GM18526 (cell line): ENCODE data around the gene VPS13C.

Experiments
- POLR2A ChIP-seq: IDR thresholded peaks from 3 replicates; pipeline ENCODE4 v1.6.1; 2011; ENCODE audit not compliant: insufficient read length; ENCODE audit errors: extremely low read depth

The VPS13C gene

GRCh38 chr15:61888074-61888780, 172.0 kb downstream of the VPS13C start:
- no peak for TF ChIP-seq POLR2A

- TF ChIP-seq POLR2A = no peak
These were observed 180.2 kb downstream of the VPS13C start for GRCh38 chr15:61880084-61880483.

- no peak for TF ChIP-seq POLR2A
These were observed 181.0 kb downstream of the VPS13C start for GRCh38 chr15:61879219-61879618.

- TF ChIP-seq POLR2A = no peak
These were observed 188.2 kb downstream of the VPS13C start for GRCh38 chr15:61871926-61872522.

GRCh38 chr15:61869656-61870055, 190.6 kb downstream of the VPS13C start:
- TF ChIP-seq POLR2A = no peak

- TF ChIP-seq POLR2A = no peak
These were observed 198.3 kb downstream of the VPS13C start for GRCh38 chr15:61861962-61862361.

GRCh38 chr15:61857169-61857829, 202.9 kb downstream of the VPS13C start:
- no peak for TF ChIP-seq POLR2A

- TF ChIP-seq POLR2A = no peak
These were observed 204.0 kb downstream of the VPS13C start for GRCh38 chr15:61856295-61856694.

GRCh38 chr15:61853195-61853594, 207.1 kb downstream of the VPS13C start:
- no peak for TF ChIP-seq POLR2A

GRCh38 chr15:61851955-61852354, 208.3 kb downstream of the VPS13C start:
- TF ChIP-seq POLR2A = no peak

GRCh38 chr15:61849447-61849846, 210.8 kb downstream of the VPS13C start:
- TF ChIP-seq POLR2A = no peak

GRCh38 chr15:61841466-61841865, 218.8 kb downstream of the VPS13C start:
- no peak for TF ChIP-seq POLR2A

GRCh38 chr15:61840090-61840489, 220.2 kb downstream of the VPS13C start:
- TF ChIP-seq POLR2A = no peak

GRCh38 chr15:61839546-61839945, 220.7 kb downstream of the VPS13C start:
- no peak for TF ChIP-seq POLR2A

- no peak for TF ChIP-seq POLR2A
These were observed 224.6 kb downstream of the VPS13C start for GRCh38 chr15:61835496-61836106.

- no peak for TF ChIP-seq POLR2A
These were observed 225.2 kb downstream of the VPS13C start for GRCh38 chr15:61835029-61835428.
